Stimulated activated CD4-positive, alpha-beta T cell treated with anti-CD3 and anti-CD28 coated beads, Interleukin-2, amount 100 ng/mL, for 48 hours (primary cell): ENCODE data around the gene CMTM4.
"Not testable (repeated sequence)": the region's sequence is repeated elsewhere in the genome, so short reads cannot be mapped to it uniquely, and the experiment has no call there.

Experiments
- DNase-seq, 2 donors: peaks; one replicate each; pipeline ENCODE4 v3.0.0-alpha.2; 2020

Gene CMTM4

DNA sequence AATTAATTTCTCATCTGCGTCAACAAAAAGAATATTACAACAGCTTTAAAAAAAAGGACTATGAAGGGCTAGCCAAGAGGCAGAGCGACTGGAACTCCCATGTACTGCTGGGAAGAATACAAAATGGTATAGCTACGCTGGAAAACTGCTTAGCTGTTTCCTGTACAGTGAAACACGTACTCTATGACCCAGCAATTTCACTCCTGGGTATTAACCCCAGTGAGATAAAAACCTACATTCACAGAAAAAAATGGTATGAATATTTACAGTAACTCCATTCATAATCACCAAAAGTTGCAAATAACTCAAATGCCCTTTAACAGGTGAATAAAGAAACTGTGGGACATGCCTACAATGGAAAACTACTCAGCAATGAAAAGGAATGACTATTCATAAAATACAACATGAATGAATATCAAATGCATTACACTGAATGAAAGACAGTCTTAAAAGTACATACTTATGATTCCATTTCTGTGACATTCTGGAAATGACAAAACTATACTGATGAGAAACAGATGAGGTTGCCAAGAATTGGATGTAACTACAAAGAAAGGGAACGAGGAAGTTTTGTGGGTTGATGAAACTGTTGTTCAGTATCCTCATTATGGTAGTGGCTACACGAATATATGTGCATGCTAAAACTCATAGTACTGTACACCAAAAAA is 27.6 kb downstream of the CMTM4 start:
- no peak for DNase-seq

- DNase-seq = no peak
Observed at GRCh38 chr16:66667944-66668343, 28.6 kb downstream of the CMTM4 start.

GRCh38 chr16:66662445-66663194 is 33.9 kb downstream of the CMTM4 start:
- DNase-seq = no peak

DNA sequence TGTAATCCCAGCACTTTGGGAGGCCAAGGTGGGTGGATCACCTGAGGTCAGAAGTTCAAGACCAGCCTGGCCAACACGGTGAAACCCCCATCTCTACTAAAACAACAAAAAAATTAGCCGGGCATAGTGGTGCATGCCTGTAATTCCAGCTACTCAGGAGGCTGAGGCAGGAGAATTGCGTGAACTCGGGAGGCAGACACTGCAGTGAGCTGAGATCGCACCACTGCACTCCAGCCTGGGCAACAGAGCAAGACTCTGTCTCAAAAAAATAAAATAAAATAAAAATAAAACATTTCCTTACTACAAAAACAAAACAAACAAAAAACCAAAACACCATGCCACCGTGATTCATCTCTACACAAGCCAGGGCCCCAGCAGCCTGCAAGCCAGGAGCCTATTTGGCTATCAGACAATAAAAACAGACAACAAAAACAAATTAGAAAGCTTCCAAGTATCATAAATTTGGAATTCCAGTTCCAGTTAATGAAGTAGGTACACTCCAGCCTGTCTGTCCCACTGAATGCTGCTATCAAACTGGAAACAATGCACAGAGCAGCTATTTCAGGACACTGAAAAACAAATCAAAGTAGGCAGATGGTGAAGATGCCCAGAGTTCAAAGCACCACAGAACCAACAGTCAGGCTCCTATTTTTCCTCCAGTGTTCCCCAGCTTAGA is 34.7 kb downstream of the CMTM4 start:
- DNase-seq = not testable (repeated sequence)

GRCh38 chr16:66661210-66661560 is 35.4 kb downstream of the CMTM4 start:
- DNase-seq = no peak

DNA sequence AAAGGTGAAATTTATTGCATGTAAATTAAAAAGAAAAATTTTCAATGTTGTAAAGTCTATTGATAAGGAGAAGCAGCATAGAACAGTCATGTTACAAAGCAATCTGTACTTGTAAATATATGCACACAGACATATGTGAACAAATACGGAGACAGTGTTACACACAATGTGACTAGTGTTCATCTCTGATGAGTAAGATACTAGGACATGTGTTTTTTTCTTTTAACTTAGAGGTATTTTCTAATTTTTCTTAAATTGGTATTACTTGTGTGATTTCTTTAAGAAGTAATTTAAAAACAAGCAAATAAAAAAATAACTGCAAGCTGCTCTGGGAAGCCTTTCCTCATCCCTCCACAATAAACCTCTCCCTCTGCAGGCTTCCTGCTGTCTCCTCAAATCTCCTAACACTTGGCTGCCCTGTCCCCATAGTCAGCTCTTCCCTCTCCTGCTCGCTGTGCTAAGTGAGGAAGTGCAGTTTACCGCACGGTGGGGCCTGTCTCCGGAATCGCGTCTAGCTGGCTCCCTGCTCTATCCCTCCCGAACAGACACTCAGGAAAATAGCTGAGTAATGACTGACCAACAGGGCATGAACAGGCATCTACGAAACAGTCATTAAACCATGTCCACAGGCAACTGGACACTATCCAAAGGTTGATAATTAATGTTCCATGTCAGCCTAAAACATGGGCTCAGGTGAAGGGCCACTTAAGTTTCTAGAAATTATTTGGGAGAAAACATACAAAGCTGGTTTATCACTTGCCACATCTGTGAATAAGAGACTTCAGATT is 35.9 kb downstream of the CMTM4 start:
- no peak for DNase-seq

GRCh38 chr16:66658860-66659190 is 37.7 kb downstream of the CMTM4 start:
- no peak for DNase-seq

DNA sequence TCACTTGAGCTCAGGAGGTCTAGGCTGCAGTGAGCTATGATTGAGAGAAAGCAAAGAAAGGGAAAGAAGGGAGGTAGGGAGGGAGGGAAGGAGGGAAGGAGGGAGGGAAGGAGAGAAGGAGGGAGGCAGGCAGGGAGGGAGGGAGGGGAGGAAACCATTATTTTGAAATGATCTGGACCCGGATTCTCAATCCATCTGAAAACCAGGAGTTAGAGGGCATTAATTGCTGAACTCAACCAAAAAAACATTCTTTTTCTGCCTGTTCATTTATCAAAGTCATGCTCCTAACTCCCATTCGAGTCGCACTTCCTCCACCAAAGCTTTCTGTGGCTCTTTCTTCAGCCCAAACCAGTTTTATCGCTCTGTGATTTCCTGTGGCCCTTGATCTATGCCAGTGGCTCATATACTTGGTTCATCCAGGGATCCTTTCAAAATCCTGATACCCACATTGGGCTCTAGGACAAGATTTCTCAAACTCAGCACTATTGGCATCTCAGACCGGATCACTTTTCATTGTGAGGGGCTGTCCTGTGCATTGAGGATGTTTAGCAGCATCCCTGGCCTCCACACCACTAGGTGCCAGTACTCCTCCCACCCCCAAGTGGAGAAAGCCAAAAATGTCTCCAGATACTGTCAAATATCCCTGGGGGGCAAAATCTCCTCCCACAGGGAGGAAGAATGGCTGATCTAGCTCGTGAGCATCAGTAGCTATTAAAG is 38.2 kb downstream of the CMTM4 start:
- no peak for DNase-seq

DNA sequence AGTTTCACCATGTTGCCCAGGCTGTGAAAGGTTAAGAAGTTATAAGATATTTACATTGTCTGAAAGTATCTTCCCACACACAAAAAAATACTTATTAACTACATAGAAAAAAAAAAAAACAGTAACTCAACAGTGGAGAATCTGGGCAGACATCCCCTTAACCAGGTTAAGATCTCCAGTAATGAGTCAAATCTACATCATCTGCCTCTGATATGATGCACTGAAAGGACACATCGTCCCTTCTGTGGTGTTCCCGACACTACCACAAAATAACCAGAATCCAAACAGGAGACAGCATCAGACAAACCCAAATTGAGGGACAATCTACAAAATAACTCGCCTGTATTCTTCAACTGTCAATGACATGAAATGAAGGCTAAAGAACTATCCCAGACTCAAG is 40.0 kb downstream of the CMTM4 start:
- DNase-seq = no peak

- DNase-seq = no peak
Observed at GRCh38 chr16:66653581-66654350, 42.8 kb downstream of the CMTM4 start.

GRCh38 chr16:66652661-66653360 is 43.7 kb downstream of the CMTM4 start:
- DNase-seq = no peak

DNA sequence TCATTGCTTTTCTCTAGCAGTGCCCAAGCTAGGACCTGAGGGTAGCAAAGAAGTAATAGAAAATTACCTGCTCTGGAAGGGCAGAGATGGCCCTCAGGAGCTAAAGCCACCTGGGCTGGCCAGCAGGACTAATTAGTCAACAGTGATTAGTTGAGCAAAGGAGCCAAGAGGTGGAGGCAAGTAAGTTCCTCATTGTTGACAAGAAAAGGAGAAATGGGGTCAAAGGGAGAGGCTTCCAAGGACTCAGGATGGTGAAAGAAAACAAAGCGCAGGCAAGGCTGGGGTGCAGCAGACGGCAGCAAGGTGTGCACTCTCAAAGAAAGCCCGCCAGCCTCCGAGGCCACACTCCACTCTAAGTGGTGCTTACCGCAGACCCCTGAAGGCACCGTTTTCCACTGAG is 44.6 kb downstream of the CMTM4 start:
- DNase-seq = no peak

GRCh38 chr16:66651474-66651765 is 45.1 kb downstream of the CMTM4 start:
- DNase-seq = no peak

- DNase-seq = peak; percentile 76 to 78
Observed at GRCh38 chr16:66650707-66651473, 45.7 kb downstream of the CMTM4 start.

GRCh38 chr16:66649636-66650205 is 46.8 kb downstream of the CMTM4 start:
- DNase-seq = no peak

DNA sequence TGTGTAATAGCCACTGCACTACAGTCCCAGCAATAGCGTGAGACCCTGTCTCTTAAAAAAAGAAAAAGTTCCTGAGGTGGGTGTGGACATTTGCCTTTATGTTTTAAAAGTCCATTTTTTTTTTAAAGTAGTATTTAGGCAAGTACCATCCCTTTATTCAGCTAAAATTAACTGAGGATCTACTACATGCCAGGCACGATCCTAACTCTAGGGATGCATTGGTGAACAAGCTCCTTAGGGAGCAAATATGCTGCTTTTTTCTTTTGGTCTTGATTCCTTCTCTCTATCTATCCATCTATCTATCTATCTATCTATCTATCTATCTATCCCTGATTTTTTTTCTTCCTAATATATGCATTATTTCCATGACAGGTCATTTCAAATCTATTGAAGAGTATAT is 47.4 kb downstream of the CMTM4 start:
- no peak for DNase-seq

GRCh38 chr16:66647866-66648265 is 48.7 kb downstream of the CMTM4 start:
- no peak for DNase-seq

- no peak for DNase-seq
Observed at GRCh38 chr16:66641387-66641786, 55.2 kb downstream of the CMTM4 start.

DNA sequence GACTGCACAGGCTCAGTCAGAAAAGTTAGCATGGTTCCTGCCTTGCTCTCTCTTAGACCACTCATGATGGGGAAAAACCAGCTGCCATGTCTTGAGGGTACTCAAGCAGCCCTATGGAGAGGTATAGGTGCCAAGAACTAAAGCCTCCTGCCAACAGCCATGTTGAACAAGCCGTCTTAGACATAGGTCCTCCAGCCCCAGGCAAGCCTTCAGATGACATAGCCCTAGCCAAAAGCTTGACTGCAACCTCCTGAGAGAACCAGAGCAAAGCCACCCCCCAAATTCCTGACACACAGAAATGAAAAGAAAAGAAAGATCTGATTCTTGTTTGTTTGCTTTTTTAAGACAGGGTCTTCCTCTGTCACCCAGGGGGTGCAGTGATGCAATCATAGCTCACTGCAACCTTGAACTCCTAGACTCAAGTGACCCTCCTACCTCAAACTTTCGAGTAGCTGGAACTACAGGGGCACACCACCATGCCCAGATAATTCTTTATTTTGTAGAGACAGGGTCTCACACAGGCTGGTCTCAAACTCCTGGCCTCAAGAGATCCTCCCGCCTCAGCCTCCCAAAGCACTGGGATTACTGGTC is 55.7 kb downstream of the CMTM4 start:
- no peak for DNase-seq
